WTC11 (cell line): ENCODE measurements around the gene CDNF. TPM values are rescaled to one million over a fixed set of nuclear protein-coding genes. Genes with fewer than 3 reads are reported as not detected.

Experiments
- ATAC-seq: fragments of 200-7000 bp; cut with Tn5 transposase; 2 replicates; pipeline ENCODE4 v1.10.0; 2021; ENCODE audit warnings: mild to moderate bottlenecking, moderate library complexity
- CTCF ChIA-PET: fragments of 300-600 bp; sonication (Branson Sonifier 250); formaldehyde crosslinking; loops from one replicate; lab custom pipeline; 2021; ENCODE audit warnings: antibody characterized with exemption; lab: Charles Lee
- POLR2A ChIA-PET: fragments of 350-600 bp; sonication (Branson Sonifier 250); formaldehyde crosslinking; loops from one replicate; lab custom pipeline; 2021; ENCODE audit warnings: antibody characterized with exemption; lab: Charles Lee
- DNase-seq: peaks from one replicate; pipeline ENCODE4 v3.0.0; 2021; ENCODE audit warnings: low spot score
- H3K27ac Mint-ChIP-seq: 2 replicates; pipeline ENCODE4 v1.8.0; 2021; ENCODE audit warnings: mixed read lengths
- H3K27me3 Mint-ChIP-seq: 2 replicates; pipeline ENCODE4 v1.8.0; 2021; ENCODE audit warnings: low read depth, mild to moderate bottlenecking, moderate library complexity, mixed read lengths
- H3K36me3 Mint-ChIP-seq: 2 replicates; pipeline ENCODE4 v1.8.0; 2021; ENCODE audit warnings: mixed read lengths
- H3K4me1 Mint-ChIP-seq: 2 replicates; pipeline ENCODE4 v1.8.0; 2022; ENCODE audit warnings: mixed read lengths
- H3K4me3 Mint-ChIP-seq: 2 replicates; pipeline ENCODE4 v1.8.0; 2021; ENCODE audit warnings: mild to moderate bottlenecking, moderate library complexity, mixed read lengths
- H3K9me3 Mint-ChIP-seq: 2 replicates; pipeline ENCODE4 v1.8.0; 2021; ENCODE audit warnings: mixed read lengths
- CDX4 ChIP-seq: fragments of 250-450 bp; sonication (Bioruptor Pico); IDR thresholded peaks from 2 replicates; pipeline ENCODE4 v1.9.0; 2021; ENCODE audit warnings: moderate library complexity, mild to moderate bottlenecking, inconsistent platforms, borderline replicate concordance
- CREM ChIP-seq: sonication (generic); formaldehyde crosslinking; IDR thresholded peaks from 2 replicates; pipeline ENCODE4 v1.8.1; 2022; ENCODE audit warnings: mild to moderate bottlenecking, missing genetic modification reagents, moderate library complexity
- E2F1 ChIP-seq: sonication (generic); formaldehyde crosslinking; IDR thresholded peaks from 2 replicates; pipeline ENCODE4 v1.8.0; 2022; ENCODE audit warnings: mild to moderate bottlenecking, missing genetic modification reagents
- ELF4 ChIP-seq: sonication (generic); formaldehyde crosslinking; IDR thresholded peaks from 2 replicates; pipeline ENCODE4 v1.8.1; 2022; ENCODE audit warnings: low read depth, mild to moderate bottlenecking, moderate library complexity, missing genetic modification reagents
- EMX1 ChIP-seq: fragments of 250-450 bp; sonication (Bioruptor Pico); IDR thresholded peaks from 2 replicates; pipeline ENCODE4 v1.8.0; 2021; ENCODE audit warnings: mild to moderate bottlenecking
- FOXP1 ChIP-seq: sonication (generic); formaldehyde crosslinking; IDR thresholded peaks from 2 replicates; pipeline ENCODE4 v1.8.0; 2022; ENCODE audit warnings: missing genetic modification reagents, mild to moderate bottlenecking, moderate library complexity, borderline replicate concordance
- IRF2 ChIP-seq: sonication (generic); formaldehyde crosslinking; IDR thresholded peaks from 2 replicates; pipeline ENCODE4 v1.8.0; 2022; ENCODE audit warnings: low read depth, missing genetic modification reagents, borderline replicate concordance
- JAZF1 ChIP-seq: fragments of 250-450 bp; sonication (Bioruptor Pico); IDR thresholded peaks from 2 replicates; pipeline ENCODE4 v1.9.0; 2021; ENCODE audit warnings: moderate library complexity, mild to moderate bottlenecking, inconsistent platforms
- RELA ChIP-seq: sonication (generic); formaldehyde crosslinking; IDR thresholded peaks from 2 replicates; pipeline ENCODE4 v1.8.1; 2022; ENCODE audit warnings: missing genetic modification reagents, mild to moderate bottlenecking, borderline replicate concordance
- SMAD4 ChIP-seq: sonication (generic); formaldehyde crosslinking; IDR thresholded peaks from 2 replicates; pipeline ENCODE4 v1.8.0; 2022; ENCODE audit warnings: mild to moderate bottlenecking, missing genetic modification reagents
- STAT6 ChIP-seq: sonication (generic); formaldehyde crosslinking; conservative IDR thresholded peaks from 2 replicates; pipeline ENCODE4 v1.8.1; 2023; ENCODE audit warnings: mild to moderate bottlenecking, low read depth, missing genetic modification reagents, moderate library complexity
- TEAD4 ChIP-seq: sonication (generic); formaldehyde crosslinking; IDR thresholded peaks from 2 replicates; pipeline ENCODE4 v1.8.0; 2022; ENCODE audit warnings: mild to moderate bottlenecking, missing genetic modification reagents
- TP53 ChIP-seq: sonication (generic); formaldehyde crosslinking; IDR thresholded peaks from 2 replicates; pipeline ENCODE4 v1.8.1; 2023; ENCODE audit warnings: mild to moderate bottlenecking, missing genetic modification reagents
- USF1 ChIP-seq: sonication (generic); formaldehyde crosslinking; IDR thresholded peaks from 2 replicates; pipeline ENCODE4 v1.8.0; 2022; ENCODE audit warnings: mild to moderate bottlenecking, missing genetic modification reagents
- USF2 ChIP-seq: sonication (generic); formaldehyde crosslinking; IDR thresholded peaks from 2 replicates; pipeline ENCODE4 v1.8.1; 2023; ENCODE audit warnings: mild to moderate bottlenecking, missing genetic modification reagents, moderate library complexity
- ZNF121 ChIP-seq: sonication (generic); formaldehyde crosslinking; IDR thresholded peaks from 2 replicates; pipeline ENCODE4 v1.8.0; 2023; ENCODE audit warnings: missing genetic modification reagents
- ZNF263 ChIP-seq: sonication (generic); formaldehyde crosslinking; IDR thresholded peaks from 2 replicates; pipeline ENCODE4 v1.8.1; 2022; ENCODE audit warnings: low read depth, mild to moderate bottlenecking, moderate library complexity, missing genetic modification reagents
- ZNF281 ChIP-seq: sonication (generic); formaldehyde crosslinking; IDR thresholded peaks from 2 replicates; pipeline ENCODE4 v1.8.0; 2023; ENCODE audit warnings: mild to moderate bottlenecking, missing genetic modification reagents
- ZNF317 ChIP-seq: sonication (generic); formaldehyde crosslinking; IDR thresholded peaks from 2 replicates; pipeline ENCODE4 v1.8.1; 2023; ENCODE audit warnings: low read depth, mild to moderate bottlenecking, moderate library complexity, missing genetic modification reagents, borderline replicate concordance
- ZNF512 ChIP-seq: sonication (generic); formaldehyde crosslinking; IDR thresholded peaks from 2 replicates; pipeline ENCODE4 v1.8.1; 2022; ENCODE audit warnings: missing genetic modification reagents, borderline replicate concordance
- total RNA-seq: library from RNA; stranded (reverse); gene quantifications from 3 replicates; pipeline ENCODE4 v1.2.3, GENCODE V29; 2021

Gene CDNF
- total RNA-seq, 1 experiment from 2014 or later: 1.4 TPM

GRCh38 chr10:14839305-14839695 is 1.5 kb upstream of the CDNF start:
- H3K4me3 Mint-ChIP-seq: peak overlapping the region; percentile 91
- no peaks in the 10 kb centered on the region for H3K27me3 Mint-ChIP-seq
- TF ChIP-seq RELA (CRISPR knock-in tag): no peak
- TF ChIP-seq IRF2 (CRISPR knock-in tag): no peak
- 0 out of 2 replicates have a peak, but pooled peaks have one; percentile 14 for TF ChIP-seq USF1 (CRISPR knock-in tag)
- no peak for TF ChIP-seq CDX4
- no peak for TF ChIP-seq E2F1 (CRISPR knock-in tag)
- TF ChIP-seq USF2 (CRISPR knock-in tag): peak; percentile 45; the same call in 1 of the 2 replicates
- TF ChIP-seq STAT6 (CRISPR knock-in tag): no peak
- TF ChIP-seq ZNF317 (CRISPR knock-in tag): no peak
- TF ChIP-seq ZNF281 (CRISPR knock-in tag): no peak
- no peak for TF ChIP-seq JAZF1 (CRISPR knock-in tag)
- TF ChIP-seq FOXP1 (CRISPR knock-in tag): no peak
- TF ChIP-seq ZNF263 (CRISPR knock-in tag): no peak
- CTCF ChIA-PET: interaction anchor here (0.7 to 3.2 kb wide), 5 partner anchors 39 to 595 kb away, joined by 3 to 26 read pairs (median 4); partner anchors contain the start of genes MEIG1 and SUV39H2
- no peak for DNase-seq
- peak overlapping the region; percentile 89 for H3K27ac Mint-ChIP-seq
- no peak for ATAC-seq
- H3K36me3 Mint-ChIP-seq: peaks cover 42% of the 10 kb centered on the region
- H3K4me1 Mint-ChIP-seq: peaks cover 23% of the 10 kb centered on the region
- H3K9me3 Mint-ChIP-seq: no peaks in the 10 kb centered on the region
- POLR2A ChIA-PET: interaction anchor here (2.6 kb wide), 2 partner anchors 40 to 114 kb away, joined by 15 to 75 read pairs; partner anchors contain the start of genes DCLRE1C and SUV39H2

GRCh38 chr10:14838582-14839304 is 906 bp upstream of the CDNF start:
- POLR2A ChIA-PET: interaction anchor here (0.5 to 2.6 kb wide), 9 partner anchors 15 to 654 kb away, joined by 3 to 75 read pairs (median 6); partner anchors contain the start of genes DCLRE1C, MEIG1, NMT2 and SUV39H2
- ATAC-seq: peak; percentile 1; the same call in 1 of the 2 replicates
- peaks cover 37% of the 10 kb centered on the region for H3K36me3 Mint-ChIP-seq
- H3K27ac Mint-ChIP-seq: peak overlapping the region; percentile 89
- peaks cover 24% of the 10 kb centered on the region for H3K4me1 Mint-ChIP-seq
- CTCF ChIA-PET: interaction anchor here (0.7 to 3.2 kb wide), 13 partner anchors 15 to 594 kb away, joined by 3 to 26 read pairs (median 4); partner anchors contain the start of genes DCLRE1C, MEIG1 and SUV39H2
- no peaks in the 10 kb centered on the region for H3K9me3 Mint-ChIP-seq
- no peaks in the 10 kb centered on the region for H3K27me3 Mint-ChIP-seq
- DNase-seq: peak; percentile 64
- H3K4me3 Mint-ChIP-seq: peak overlapping the region; percentile 91
- TF ChIP-seq TP53 (CRISPR knock-in tag): 0 out of 2 replicates have a peak, but pooled peaks have one; percentile 5
- TF ChIP-seq ELF4 (CRISPR knock-in tag): no peak
- TF ChIP-seq SMAD4: no peak
- 0 out of 2 replicates have a peak, but pooled peaks have one; percentile 4 for TF ChIP-seq CREM (CRISPR knock-in tag)
- TF ChIP-seq ZNF121 (CRISPR knock-in tag): peak; percentile 73; the same call in 1 of the 2 replicates
- no peak for TF ChIP-seq TEAD4 (CRISPR knock-in tag)
- no peak for TF ChIP-seq ZNF512 (CRISPR knock-in tag)
- no peak for TF ChIP-seq EMX1
- peak; percentile 9; the same call in 1 of the 2 replicates for TF ChIP-seq FOXP1 (CRISPR knock-in tag)
